ENCODE data around the gene MEN1.
A peak's percentile ranks its signal among the peaks of the same experiment; 100 is the strongest.
"Not testable (repeated sequence)": the region's sequence is repeated elsewhere in the genome, so short reads cannot be mapped to it uniquely, and the experiment has no call there.

Gene MEN1

GRCh38 chr11:64810271-64810890, at the start of gene MEN1:
Gene MEN1 (minus strand): TSS chr11:64810551. CDS start chr11:64810109, 442 bp downstream.
- DNase-seq = peak; percentile 97 to 98

- peak; percentile 93 for DNase-seq
These were observed 49.4 kb upstream of the MEN1 start for GRCh38 chr11:64859542-64860414.

- peak; percentile 71 to 82 for DNase-seq
These were observed 48.3 kb upstream of the MEN1 start for GRCh38 chr11:64858467-64859263.

- DNase-seq = no peak
These were observed 47.1 kb upstream of the MEN1 start for GRCh38 chr11:64857485-64857884.

- DNase-seq = peak; percentile 68 to 83
These were observed 46.3 kb upstream of the MEN1 start for GRCh38 chr11:64856382-64857227.

GRCh38 chr11:64855596-64856304, 45.4 kb upstream of the MEN1 start:
- DNase-seq = no peak

GRCh38 chr11:64854534-64855502, 44.5 kb upstream of the MEN1 start:
- DNase-seq = peak; percentile 21 to 30

- DNase-seq = no peak
These were observed 43.8 kb upstream of the MEN1 start for GRCh38 chr11:64854157-64854533.

GRCh38 chr11:64853709-64854108, 43.4 kb upstream of the MEN1 start:
- no peak for DNase-seq

- DNase-seq = no peak
These were observed 42.6 kb upstream of the MEN1 start for GRCh38 chr11:64852804-64853509.

GRCh38 chr11:64851831-64852351, 41.5 kb upstream of the MEN1 start:
- DNase-seq = no peak

GRCh38 chr11:64850979-64851567, 40.7 kb upstream of the MEN1 start:
- no peak for DNase-seq

GRCh38 chr11:64849598-64850356, 39.4 kb upstream of the MEN1 start:
- DNase-seq = no peak

- no peak for DNase-seq
These were observed 38.7 kb upstream of the MEN1 start for GRCh38 chr11:64848826-64849597.

GRCh38 chr11:64848214-64848825, 38.0 kb upstream of the MEN1 start:
- no peak for DNase-seq

GRCh38 chr11:64846998-64847666, 36.8 kb upstream of the MEN1 start:
- peak; percentile 90 to 91 for DNase-seq

GRCh38 chr11:64845776-64846129, 35.4 kb upstream of the MEN1 start:
- DNase-seq = not testable (repeated sequence)

Measured in Kasumi-1 (cell line).